HEK293T (cell line): ENCODE measurements around the gene GOLT1B.
"Not testable (repeated sequence)": the region's sequence is repeated elsewhere in the genome, so short reads cannot be mapped to it uniquely, and the experiment has no call there.

Source experiments
- CTCF ChIA-PET: fragments of 350-600 bp; formaldehyde crosslinking; extraction: SDS; loops from one replicate; lab custom pipeline; 2021; ENCODE audit warnings: antibody characterized with exemption, inconsistent platforms; lab: Yijun Ruan, JAX
- POLR2A ChIA-PET: fragments of 350-600 bp; formaldehyde crosslinking; extraction: SDS; loops from one replicate; lab custom pipeline; 2020; ENCODE audit warnings: antibody characterized with exemption, inconsistent platforms; lab: Yijun Ruan, JAX
- DNase-seq: peaks from one replicate; pipeline ENCODE4 v3.0.0; 2012; ENCODE audit warnings: mixed read lengths; ENCODE audit errors: extremely low spot score
- ARNT ChIP-seq: fragments of 450-650 bp; IDR thresholded peaks from 2 replicates; pipeline ENCODE4 v1.6.1; 2017; ENCODE audit warnings: mild to moderate bottlenecking
- BHLHE40 ChIP-seq: fragments of 450-650 bp; IDR thresholded peaks from 2 replicates; pipeline ENCODE4 v1.6.1; 2016; ENCODE audit warnings: mild to moderate bottlenecking, moderate library complexity, borderline replicate concordance
- CTBP1 ChIP-seq: fragments of 450-650 bp; IDR thresholded peaks from 2 replicates; pipeline ENCODE4 v1.6.1; 2016; ENCODE audit warnings: borderline replicate concordance
- ELF4 ChIP-seq: fragments of 450-650 bp; IDR thresholded peaks from 2 replicates; pipeline ENCODE4 v1.6.1; 2017; ENCODE audit warnings: antibody characterized with exemption
- FOXA1 ChIP-seq: fragments of 450-650 bp; IDR thresholded peaks from 2 replicates; pipeline ENCODE4 v1.6.1; 2016; ENCODE audit warnings: mild to moderate bottlenecking
- FOXK2 ChIP-seq: fragments of 450-650 bp; IDR thresholded peaks from 2 replicates; pipeline ENCODE4 v1.6.1; 2016; ENCODE audit warnings: mild to moderate bottlenecking
- FOXM1 ChIP-seq: fragments of 450-650 bp; IDR thresholded peaks from 2 replicates; pipeline ENCODE4 v1.6.1; 2017; ENCODE audit warnings: mild to moderate bottlenecking, borderline replicate concordance
- HDGF ChIP-seq: fragments of 450-650 bp; IDR thresholded peaks from 2 replicates; pipeline ENCODE4 v1.6.1; 2017; ENCODE audit warnings: antibody characterized with exemption, borderline replicate concordance
- L3MBTL2 ChIP-seq: fragments of 450-650 bp; conservative IDR thresholded peaks from 2 replicates; pipeline ENCODE4 v1.6.1; 2016; ENCODE audit warnings: mild to moderate bottlenecking
- LEF1 ChIP-seq: fragments of 450-650 bp; IDR thresholded peaks from 2 replicates; pipeline ENCODE4 v1.6.1; 2017; ENCODE audit warnings: mild to moderate bottlenecking, borderline replicate concordance
- NFRKB ChIP-seq: fragments of 450-650 bp; IDR thresholded peaks from 2 replicates; pipeline ENCODE4 v1.6.1; 2016; ENCODE audit warnings: mild to moderate bottlenecking, moderate library complexity
- SP1 ChIP-seq: fragments of 450-650 bp; IDR thresholded peaks from 2 replicates; pipeline ENCODE4 v1.6.1; 2017
- SUZ12 ChIP-seq: fragments of 450-650 bp; IDR thresholded peaks from 2 replicates; pipeline ENCODE4 v1.6.1; 2016; ENCODE audit warnings: mild to moderate bottlenecking
- TARDBP ChIP-seq: fragments of 450-650 bp; IDR thresholded peaks from 2 replicates; pipeline ENCODE4 v1.6.1; 2016
- ZNF384 ChIP-seq: fragments of 450-650 bp; IDR thresholded peaks from 2 replicates; pipeline ENCODE4 v1.6.1; 2016
- TF ChIP-seq, protein P1 (sequence below): fragments of 450-650 bp; IDR thresholded peaks from 2 replicates; pipeline ENCODE4 v1.6.1; 2016

GOLT1B gene

GRCh38 chr12:21501258-21502163 lies at the start of gene GOLT1B, which contains the start of gene RECQL:
GOLT1B (plus strand) TSS chr12:21501789; CDS start chr12:21501924, 135 bp downstream.
RECQL (minus strand) TSS chr12:21501635; CDS start chr12:21499570, 2,065 bp downstream.
- ChIA-PET CTCF (interaction anchor here (0.5 kb wide), 1 partner anchor 157 kb away, joined by 4 read pairs; no protein-coding TSS in a partner anchor), POLR2A (interaction anchor here (0.6 to 3.0 kb wide), 11 partner anchors 9 to 156 kb away, joined by 3 to 28 read pairs (median 5); partner anchors contain the start of genes LDHB, PYROXD1 and SPX)
- TF ChIP-seq SP1 (no peak), TARDBP (no peak), ELF4 (peak; percentile 90), FOXK2 (0 out of 2 replicates have a peak, but pooled peaks have one; percentile 48), ARNT (no peak), CTBP1 (no peak), L3MBTL2 (peak; percentile 98)
- DNase-seq, result peak; percentile 94

DNA sequence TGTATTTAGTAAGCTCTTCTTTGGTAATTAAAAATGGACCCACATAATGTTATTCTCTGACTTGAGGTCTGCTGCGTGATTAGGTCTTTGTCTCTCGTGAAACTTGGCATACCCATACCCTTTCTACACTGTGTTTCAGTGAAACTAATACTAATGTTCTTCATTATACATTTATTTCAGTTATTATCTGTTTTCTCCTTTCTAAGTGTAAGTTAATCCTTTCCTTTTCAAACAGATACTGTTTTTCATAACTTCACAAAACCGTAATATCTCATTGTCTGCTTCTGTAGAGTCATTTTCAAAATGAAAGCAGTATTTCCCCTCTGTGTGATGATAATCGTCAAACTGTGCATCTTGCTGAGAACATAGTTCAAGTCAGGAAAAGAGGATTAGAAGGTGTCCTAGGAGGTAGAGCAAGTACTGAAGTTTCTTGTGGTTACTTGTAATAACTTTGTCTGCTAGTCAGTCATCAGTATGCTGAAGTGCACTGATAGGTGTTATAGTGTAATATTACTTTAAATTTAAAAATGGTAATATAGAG lies 48.2 kb upstream of the GOLT1B start:
- CTCF ChIA-PET, result no interaction called here
- DNase-seq, result no peak
- TF ChIP-seq FOXM1 (no peak), ELF4 (no peak), TARDBP (no peak), ARNT (no peak), BHLHE40 (no peak), SUZ12 (no peak), CTBP1 (no peak), ZNF384 (no peak), L3MBTL2 (no peak), FOXA1 (no peak), NFRKB (no peak), SP1 (no peak), HDGF (no peak), FOXK2 (no peak), LEF1 (no peak)
- TF ChIP-seq, protein P1, sequence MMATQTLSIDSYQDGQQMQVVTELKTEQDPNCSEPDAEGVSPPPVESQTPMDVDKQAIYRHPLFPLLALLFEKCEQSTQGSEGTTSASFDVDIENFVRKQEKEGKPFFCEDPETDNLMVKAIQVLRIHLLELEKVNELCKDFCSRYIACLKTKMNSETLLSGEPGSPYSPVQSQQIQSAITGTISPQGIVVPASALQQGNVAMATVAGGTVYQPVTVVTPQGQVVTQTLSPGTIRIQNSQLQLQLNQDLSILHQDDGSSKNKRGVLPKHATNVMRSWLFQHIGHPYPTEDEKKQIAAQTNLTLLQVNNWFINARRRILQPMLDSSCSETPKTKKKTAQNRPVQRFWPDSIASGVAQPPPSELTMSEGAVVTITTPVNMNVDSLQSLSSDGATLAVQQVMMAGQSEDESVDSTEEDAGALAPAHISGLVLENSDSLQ, result no peak
- POLR2A ChIA-PET, result no interaction called here

DNA sequence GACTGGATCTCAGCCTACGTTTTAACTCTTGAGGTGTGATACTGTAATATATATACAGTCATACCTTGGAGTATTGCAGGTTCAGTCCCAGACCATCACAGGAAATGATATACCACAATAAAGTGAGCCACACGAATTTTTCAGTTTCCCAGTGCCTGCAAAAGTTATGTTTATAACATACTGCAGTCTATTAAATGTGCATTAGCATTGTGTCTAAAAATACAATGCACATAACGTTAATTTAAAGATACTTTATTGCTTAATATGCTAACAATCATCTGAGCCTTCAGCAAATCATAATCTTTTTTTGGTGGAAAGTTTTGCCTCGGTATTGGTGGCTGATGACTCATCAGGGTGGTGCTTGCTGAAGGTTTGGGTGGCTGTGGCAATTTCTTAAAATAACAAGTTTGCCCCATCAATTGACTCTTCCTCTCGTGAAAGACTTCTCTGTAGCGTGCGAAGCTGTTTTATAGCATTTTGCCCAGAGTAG lies 45.3 kb upstream of the GOLT1B start:
- POLR2A ChIA-PET, result no interaction called here
- DNase-seq, result no peak
- no peak for TF ChIP-seq CTBP1
- no peak for TF ChIP-seq BHLHE40
- TF ChIP-seq NFRKB, result no peak
- TF ChIP-seq FOXK2, result no peak
- no peak for TF ChIP-seq FOXA1
- CTCF ChIA-PET, result no interaction called here

DNA sequence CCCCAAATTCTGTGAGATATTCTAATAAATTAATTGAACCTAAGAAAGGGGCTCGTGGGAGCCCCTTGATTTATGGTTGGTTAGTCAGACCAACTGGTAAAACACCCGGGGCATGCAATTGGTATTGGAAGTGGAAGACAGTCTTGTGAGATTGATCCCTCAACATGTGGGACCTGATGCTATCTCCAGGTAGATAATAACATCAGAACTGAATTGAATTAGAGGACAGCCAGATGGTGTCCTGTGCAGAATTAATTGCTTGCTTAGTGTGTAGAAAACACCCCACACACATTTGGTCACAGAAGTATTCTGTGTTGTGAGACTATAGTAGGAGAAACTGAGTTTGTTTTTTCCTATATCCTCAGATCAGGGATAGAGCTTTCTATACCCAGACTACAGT lies 42.1 kb upstream of the GOLT1B start:
- no peak for TF ChIP-seq SUZ12
- no peak for TF ChIP-seq ARNT
- no peak for TF ChIP-seq FOXA1
- no peak for TF ChIP-seq CTBP1
- CTCF ChIA-PET, result no interaction called here
- POLR2A ChIA-PET, result no interaction called here
- DNase-seq, result no peak

DNA sequence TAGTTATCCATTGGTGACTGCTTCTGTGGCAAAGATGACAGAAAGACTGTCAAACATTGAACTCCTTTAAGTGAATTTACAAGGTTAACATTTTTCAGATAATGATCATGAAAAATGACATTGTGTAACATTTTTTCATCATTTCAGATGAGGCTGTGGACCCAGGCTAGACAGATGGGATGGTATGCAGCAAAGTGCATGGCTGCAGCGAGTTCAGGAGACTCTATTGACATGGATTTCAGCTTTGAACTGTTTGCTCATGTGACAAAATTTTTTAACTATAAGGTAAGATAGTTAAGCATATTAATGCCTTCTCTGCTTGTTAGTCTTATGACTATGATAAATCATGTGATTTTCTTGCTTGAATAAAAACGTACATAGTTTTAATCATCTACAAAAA lies 34.3 kb upstream of the GOLT1B start:
- DNase-seq, POLR2A ChIA-PET, CTCF ChIA-PET: not testable (repeated sequence)

DNA sequence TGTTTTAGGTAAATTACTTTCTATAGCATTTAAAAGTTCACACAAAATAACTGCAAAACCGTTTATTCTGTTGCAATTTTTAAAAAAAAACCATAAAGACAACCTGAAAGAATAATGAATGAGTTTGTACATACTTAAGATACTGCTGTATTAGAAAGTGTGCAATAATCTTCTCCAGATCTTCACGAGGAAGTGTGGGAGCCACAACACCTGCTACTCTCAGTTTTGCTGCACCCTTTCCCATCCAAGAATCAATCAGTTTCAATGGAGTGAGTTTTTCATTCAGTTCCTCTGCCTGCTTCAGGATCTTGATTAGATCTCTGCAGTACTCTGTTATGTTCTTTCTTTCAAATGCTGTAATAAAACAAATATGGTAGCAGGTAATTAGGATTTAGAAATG lies 30.3 kb upstream of the GOLT1B start:
- ChIA-PET POLR2A (no interaction called here), CTCF (no interaction called here)
- TF ChIP-seq CTBP1 (no peak), FOXA1 (no peak), LEF1 (no peak), FOXM1 (no peak), NFRKB (no peak), SP1 (no peak), SUZ12 (no peak), L3MBTL2 (no peak), ARNT (no peak), TARDBP (no peak), ZNF384 (no peak), BHLHE40 (no peak)
- DNase-seq, result no peak

DNA sequence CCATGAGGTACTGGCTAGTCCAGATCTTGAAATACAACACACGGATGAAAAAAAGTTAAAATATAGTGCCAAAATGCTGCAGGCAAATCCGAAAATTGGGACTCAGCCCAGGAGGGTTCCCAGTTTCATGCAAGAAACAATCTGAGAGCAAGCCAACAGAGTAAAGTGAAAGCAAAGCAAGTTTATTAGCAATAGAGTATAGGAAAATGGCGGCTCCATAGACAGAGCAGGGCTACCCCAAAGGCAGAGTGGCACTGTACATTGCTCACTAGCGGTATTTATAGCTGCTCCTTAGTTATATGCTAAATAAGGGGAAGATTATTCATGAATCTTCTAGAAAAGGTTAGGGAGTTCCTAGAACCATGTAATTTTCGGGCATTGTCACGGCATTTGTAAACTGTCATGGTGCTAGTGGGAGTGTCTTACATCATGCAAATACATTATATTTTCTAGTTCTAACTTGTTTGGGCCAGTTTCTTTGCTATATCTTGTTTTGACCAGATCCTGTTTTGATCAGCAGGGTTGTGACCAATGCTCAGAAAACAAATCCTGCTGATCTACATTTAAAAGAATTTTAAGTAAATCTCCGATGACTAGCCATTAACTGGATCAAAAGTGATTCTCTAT lies 29.3 kb upstream of the GOLT1B start:
- DNase-seq, result no peak
- TF ChIP-seq TARDBP (no peak), SUZ12 (no peak), CTBP1 (no peak), FOXM1 (no peak), HDGF (no peak), FOXA1 (no peak), ARNT (no peak), BHLHE40 (no peak), NFRKB (no peak)
- TF ChIP-seq, protein P1, result no peak
- ChIA-PET POLR2A (no interaction called here), CTCF (no interaction called here)
